Inferior parietal cortex (tissue), 1 donor: ENCODE results near the gene TTYH1.

Experiments
- DNase-seq: peaks from one replicate; pipeline ENCODE4 v3.0.0-alpha.2; 2016; ENCODE audit errors: extremely low spot score

TTYH1 gene

DNA sequence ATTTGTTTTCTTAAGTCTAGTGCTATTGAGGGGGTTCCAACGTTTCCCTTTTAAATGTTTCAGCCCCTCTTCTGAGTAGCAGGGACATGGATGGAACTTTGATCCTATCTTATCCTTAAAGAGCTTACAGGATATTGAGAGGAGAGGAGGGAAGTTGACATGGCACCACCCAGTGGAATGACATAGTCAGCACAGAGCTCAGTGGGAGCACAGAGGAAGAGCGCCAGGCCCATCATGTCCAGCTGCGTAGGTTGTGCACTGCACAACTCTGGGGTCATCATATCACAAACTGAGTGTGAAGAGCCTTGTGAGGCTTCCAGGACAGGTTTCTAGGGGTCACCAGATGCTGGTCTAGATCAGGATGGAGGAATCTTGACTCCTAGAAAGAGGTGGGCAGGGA lies 62.4 kb downstream of the TTYH1 start:
- DNase-seq, result no peak

DNA sequence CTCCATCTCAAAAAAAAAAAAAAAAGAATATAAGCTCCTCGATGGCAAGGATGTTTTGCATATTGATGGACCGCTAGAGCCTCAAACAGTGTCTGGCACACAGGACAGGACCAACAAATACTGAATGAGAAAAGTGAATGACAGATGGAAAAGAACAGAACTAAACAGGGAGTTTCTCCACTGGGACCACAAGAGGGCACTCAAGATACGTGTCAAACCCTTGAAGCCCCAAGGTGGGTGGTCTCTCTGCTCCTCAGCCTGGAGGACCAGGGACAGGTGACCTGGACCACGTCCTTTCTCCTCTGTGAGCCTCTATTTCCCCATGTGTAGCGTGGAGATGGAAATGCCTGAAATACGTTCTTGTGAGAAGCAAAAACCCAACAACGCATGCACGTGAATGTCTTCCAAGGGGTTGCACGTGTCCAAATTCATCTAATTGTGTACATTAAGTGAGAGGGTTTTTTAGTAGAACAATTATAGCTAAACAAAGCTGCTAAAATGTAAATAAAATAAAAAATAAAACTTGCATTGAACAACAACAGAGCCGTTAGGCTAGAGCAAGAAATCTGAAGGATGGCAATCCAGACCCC lies 63.5 kb downstream of the TTYH1 start:
- DNase-seq, result peak; percentile 32

DNA sequence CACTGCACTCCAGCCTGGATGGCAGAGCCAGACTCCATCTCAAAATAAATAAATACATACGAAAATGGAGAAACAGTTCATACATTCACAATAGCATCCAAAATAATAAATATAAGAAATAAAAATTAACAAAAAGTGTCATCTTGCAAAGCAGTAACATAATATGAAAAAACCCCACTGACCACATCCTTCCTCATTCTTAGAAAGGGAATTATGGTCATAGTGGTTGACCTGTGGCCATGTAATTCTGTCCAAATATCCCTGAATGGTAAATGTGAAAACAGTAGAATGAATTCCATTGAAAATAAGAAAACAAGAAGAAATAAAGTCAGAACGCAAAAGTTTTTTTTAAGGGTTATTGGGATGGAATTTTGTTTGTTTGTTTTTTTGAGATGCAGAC lies 64.8 kb downstream of the TTYH1 start:
- DNase-seq, result no peak

DNA sequence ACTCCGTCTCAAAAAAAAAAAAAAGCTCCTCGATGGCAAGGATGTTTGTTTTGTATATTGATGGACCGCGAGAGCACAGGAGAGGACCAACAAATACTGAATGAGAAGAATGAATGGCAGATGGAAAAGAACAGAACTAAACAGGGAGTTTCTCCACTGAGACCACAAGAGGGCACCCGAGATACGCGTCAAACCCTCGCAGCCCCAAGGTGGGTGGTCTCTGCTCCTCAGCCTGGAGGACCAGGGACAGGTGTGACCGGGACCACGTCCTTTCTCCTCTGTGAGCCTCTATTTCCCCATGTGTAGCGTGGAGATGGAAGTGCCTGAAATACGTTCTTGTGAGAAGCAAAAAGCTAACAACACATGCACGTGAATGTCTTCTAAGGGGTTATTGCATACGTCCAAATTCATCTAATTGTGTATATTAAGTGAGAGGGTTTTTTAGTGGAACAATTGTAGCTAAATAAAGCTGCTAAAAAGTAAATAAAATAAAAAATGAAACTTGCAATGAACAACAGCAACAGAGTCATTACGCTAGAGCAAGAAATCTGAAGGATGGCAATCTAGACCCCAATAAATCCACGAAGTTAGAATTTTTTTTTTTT lies 66.2 kb downstream of the TTYH1 start:
- DNase-seq, result peak; percentile 62

DNA sequence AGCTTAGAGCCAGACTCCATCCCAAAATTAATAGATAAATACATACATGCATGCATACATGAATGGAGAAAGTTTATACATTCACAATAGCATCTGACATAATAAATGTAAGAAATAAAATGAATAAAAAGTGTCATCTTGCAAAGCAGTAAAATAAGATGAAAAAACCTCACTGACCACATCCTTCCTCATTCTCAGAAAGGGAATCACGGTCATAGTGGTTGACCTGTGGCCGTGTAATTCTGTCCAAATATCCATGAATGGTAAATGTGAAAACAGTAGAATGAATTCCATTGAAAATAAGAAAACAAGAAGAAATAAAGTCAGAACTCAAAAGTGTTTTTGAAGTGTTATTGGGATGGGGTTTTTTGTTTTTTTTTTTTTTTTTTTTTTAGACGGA lies 67.6 kb downstream of the TTYH1 start:
- no peak for DNase-seq

DNA sequence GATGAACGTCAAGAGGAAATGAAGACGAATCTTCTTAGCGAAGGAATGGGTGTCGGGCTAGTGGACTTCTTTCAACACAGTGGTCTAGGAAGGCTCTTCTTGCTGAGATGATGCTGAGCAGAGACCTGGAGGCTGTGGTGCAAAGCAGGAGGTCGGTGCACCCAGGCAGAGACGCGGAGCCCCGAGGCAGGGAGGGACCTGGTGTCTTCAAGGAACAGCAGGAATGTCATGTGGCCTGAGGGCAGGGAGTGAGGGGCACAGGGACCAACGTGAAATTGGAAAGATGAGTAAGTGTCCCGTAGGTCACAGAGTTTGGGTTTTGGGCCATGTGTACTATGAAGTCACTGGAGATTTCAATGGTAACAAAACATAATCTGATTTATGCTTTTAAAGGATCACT lies 69.2 kb downstream of the TTYH1 start:
- DNase-seq, result no peak

DNA sequence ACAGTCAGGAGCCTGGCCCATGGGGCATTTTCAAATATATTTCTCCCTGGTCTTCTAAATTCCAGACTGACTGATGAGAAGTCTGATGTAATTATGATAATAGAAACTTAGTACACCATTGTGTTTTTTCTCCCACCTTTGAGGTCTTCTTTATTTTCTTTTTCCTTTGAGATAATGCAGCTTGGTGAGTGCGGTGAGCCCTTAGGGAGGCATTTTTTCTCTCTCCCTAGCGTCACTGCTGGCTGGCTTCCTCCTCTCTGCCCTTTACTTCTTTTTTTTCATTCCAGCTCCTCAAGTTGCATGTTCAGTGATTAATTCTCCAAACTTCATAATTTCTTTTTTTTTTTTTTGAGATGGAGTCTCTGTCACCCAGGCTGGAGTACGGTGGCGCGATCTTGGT lies 70.6 kb downstream of the TTYH1 start:
- DNase-seq, result no peak
